ENCODE results near the gene DDX24.
"Not testable (repeated sequence)": the region's sequence is repeated elsewhere in the genome, so short reads cannot be mapped to it uniquely, and the experiment has no call there.

DDX24 gene

GRCh38 chr14:94077823-94078222 is 3.2 kb downstream of the DDX24 start:
- DNase-seq: no peak

DNA sequence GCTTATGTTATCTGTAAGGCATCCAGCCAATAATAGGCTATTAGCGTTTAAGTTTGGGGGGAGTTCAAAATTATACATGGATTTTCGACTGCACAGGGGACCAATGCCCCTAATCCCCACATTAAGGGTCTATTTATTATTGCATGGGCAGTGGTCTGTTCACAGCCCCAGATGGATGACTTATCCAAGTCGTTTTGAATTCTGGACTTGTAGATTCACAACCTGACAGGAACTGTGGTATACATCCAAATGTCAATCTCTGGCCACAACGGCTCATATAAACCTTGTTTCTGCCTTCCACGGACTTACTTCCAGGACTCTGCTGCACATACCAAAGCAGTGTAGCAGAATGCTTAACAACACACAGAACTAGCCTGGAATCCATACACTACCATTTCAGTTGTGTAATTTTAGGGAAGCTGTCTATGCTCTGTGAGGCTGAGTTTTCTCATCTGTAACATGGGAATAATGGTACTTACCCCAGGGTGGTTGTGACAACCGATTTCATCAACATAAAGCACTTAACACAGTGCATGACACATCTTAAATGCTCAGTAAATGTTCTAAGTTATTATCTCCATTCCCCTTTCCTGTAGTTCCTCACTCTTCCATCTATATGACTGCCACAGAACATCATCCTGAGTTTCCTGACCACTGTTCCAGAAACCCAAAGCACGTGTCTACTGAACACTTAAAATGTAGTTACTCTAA is 3.7 kb downstream of the DDX24 start:
- no peak for DNase-seq

DNA sequence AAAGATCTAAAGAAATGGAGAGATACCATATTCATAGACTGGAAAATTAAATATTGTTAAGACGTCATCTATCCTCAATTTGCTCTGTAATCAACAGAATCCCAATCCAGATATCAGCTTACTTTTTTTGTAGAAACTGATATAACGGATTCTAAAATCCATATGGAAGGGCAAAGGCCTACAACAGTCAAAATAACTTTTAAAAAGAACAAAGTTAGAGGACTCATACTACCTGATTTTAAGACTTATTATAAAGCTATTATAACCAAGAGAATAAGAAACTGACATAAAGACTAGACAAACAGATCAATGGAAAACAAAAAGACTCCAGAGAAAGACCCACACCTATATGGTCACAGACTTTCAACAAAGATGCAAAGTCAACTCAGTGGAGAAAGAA is 6.0 kb downstream of the DDX24 start:
- no peak for DNase-seq

DNA sequence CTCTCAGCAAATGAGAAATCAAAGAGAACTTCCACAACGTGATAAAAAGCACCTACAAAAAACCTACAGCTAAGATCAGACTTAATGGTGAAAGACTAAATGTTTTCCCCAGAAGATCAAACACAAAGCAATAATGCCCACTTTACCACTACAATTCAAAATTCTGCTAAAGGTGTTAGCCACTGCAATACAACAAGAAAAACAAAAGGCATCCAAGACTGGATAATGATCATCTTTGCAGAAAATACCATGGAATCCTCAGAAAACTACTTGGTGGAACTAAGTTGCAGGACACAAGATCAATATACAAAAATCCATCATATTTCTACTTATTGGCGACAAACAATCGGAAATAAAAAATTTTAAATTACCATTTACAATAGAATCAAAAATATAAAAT is 6.5 kb downstream of the DDX24 start:
- no peak for DNase-seq

GRCh38 chr14:94072076-94072475 is 8.9 kb downstream of the DDX24 start:
- DNase-seq: not testable (repeated sequence)

DNA sequence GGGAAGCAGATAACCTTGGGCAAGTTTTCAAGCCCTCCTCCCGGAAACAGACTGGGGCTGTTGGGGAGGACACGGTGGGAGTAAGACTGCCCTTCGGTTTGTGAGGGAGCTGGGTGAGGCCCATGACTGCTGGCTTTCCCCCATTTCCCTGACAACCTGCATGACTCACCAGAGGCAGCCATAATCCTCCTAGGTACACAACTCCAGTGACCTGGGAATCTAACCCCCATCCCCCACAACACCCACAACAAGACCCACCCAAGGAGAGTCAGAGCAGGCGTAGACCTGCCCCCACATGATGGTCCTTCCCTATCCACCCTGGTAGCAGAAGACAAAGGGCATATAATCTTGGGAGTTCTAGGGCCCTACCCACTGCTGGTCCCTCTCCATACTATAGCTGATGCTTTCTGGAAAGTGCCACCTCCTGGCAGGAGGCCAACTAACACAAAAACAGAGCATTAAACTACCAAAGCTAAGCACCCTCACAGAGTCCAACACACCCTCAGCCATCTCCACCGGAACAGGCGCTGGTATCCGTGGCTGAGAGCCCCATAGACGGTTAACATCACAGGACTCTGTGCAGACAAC is 14.8 kb downstream of the DDX24 start:
- no peak for DNase-seq

DNA sequence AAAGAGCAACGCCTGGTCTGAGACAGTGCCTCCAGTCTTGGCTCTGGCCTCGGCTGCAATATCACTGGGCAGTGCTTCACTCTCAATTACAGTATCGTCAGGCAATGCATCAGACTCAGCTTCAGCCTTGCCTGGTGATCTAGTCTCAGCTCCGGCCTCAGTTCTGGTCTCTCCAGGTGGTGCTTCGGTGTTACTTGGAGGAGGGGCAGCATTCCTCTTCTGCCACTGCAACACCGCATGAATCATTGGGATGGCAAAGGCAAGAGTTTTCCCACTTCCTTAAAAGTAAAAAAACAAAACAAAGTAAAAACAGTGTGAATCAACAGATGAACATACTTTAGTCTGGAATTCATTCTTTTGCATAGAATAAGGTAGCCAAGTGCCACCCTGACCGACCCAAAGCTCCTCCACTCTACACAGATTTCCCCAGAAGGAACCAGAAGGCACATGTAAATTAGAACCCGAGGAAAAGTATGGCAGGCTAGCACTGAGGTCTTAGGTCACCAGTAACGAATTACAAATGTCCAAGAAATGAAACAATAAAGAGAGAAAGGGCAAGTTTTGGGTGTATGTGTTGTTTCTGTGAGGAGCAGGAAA is 18.6 kb downstream of the DDX24 start:
- no peak for DNase-seq

DNA sequence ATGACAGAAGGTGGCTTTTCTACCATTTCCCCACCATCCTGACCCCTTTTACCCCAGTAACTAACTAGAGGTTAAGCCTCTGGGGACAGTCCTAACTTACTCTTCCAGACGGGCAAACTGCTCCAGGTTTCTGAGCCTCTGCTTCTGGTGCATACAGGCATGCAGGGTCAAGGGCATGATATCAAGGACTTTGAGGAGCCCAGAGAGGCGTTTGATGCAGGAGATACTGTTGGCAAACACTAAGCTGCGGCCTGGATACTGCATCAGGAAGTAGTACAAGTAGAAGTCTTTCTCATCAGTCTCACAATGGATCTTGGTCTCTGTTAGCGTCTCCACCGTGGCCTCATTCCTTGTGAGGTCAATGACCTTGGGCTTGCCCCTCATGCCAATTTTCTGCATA is 21.0 kb downstream of the DDX24 start:
- no peak for DNase-seq

- no peak for DNase-seq
Observed at GRCh38 chr14:94058674-94059138, 22.3 kb downstream of the DDX24 start.

GRCh38 chr14:94058128-94058673 is 22.8 kb downstream of the DDX24 start:
- DNase-seq: no peak

DNA sequence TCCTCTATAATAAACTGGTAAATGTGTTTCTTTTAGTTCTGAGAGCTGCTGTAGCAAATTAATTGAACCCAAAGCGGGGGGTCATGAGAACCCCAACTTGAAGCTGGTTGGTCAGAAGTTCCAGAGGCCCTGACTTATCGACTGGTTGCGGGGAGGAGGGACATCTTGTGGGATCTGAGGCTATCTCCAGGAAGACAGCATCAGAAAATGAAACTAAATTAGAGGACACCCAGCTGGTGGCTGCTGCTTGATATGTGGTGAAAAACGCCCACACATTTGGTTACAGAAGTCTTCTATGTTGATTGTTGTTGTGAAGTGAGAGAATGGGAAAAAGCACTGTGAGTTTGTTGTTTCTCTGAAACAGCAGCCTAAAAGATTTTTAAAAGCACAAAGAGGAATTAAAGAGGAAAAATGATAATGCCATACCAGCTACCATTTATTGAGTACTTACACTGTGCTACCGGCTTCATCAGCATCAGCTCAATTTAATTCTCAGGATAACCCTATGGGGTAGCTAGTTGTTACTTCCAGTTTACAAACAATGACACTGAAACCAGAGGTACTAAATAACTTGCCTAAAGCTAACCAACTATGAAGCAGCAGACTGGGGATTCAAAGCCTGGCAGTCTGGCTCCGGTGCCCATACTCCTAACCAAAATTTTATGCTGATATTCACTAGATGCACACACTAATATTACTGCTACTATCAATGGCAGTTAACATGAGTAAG is 24.3 kb downstream of the DDX24 start:
- DNase-seq: no peak

DNA sequence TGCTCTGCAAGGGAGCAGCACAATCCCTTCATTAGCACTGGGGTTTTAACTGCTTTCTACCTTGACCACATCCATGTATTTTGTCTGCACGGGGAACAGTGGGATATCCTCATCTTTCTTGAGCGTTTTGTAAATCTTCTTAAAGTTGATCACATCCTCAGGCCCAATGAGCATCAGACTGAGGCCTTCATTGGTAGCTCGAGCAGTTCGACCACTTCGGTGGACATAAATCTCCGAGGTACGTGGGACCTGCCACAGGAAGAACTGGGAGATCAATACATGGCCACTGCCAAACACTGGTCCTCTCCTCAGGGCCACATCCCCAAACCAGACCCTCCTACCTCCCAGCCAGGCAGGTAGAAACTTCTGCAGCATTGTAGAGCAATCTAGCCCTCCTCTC is 26.1 kb downstream of the DDX24 start:
- DNase-seq: no peak

DNA sequence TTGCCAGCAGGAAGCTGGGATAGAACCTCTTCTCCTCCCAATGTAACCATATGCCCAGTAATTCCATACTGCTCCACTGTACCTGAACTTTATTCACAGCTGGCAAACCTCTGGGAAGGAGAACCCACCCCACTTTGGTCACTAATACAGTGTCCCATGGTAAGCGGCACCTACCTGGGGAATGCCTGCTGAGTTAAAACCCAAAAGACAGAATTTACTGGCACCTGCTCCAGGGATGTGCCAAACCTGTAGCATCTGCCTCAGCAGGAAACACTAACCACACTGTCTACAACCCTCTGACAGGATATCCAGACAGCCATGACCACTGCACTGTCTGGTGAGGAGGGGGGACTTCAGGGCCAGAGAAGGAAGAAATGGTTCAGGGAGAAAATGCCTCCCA is 26.6 kb downstream of the DDX24 start:
- no peak for DNase-seq

- DNase-seq: no peak
Observed at GRCh38 chr14:94052662-94053061, 28.3 kb downstream of the DDX24 start.

DNA sequence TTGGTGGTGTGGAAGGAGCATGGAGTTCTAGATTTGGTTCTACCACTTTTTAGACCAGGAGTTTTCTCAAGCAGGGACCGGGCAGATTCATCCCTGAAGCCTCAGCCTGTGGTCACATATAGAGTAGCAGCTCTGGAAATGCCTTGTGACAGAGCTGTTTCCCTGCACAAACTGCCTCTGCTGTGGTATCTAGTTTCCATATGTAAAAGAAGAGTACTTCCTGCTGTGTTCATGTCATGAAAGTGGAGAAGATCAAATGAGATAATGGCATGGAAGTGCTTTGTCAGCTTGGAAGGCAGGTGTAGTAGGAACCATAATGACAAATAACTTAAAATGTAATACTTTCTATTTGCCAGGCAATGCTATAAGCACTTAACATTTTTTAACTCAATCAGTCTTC is 28.8 kb downstream of the DDX24 start:
- no peak for DNase-seq

DNA sequence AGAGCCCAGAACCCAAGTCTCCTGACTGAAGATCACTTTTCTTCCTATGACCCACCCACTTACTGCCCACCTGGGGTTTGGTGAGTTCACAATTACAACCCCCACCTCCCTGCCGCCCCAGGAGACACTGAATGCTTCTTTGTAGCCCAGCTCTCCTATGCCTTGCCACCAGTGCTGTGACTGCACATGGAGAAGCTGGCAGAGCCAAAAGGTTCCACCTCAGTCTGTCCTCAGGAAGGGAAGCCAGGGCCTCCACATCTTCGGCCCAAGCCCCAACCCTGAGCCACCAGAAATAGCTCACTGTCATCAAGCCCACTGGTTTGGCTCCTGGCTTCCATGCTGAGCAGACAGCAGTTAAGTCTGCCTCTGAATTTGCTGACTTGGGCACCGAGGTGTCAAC is 29.2 kb downstream of the DDX24 start:
- no peak for DNase-seq

DNA sequence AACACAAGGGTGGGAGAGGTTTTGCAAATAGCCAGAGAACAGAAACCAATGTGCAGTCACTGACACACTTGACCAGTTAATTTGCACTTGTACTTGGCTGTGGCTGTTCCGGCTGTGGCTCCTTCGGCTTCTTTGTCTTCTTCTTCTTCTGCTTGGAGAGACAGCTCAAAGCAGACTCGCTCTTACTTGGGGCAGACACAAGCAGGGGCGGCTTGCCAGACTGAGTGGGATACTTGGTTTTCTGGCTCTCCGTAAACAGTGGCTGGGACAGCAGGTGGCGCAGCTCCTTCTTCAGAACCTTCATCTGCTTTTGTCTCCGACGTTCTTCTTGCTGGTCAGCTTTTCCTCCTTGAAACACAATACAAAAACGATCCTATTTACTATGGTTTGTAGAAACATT is 29.9 kb downstream of the DDX24 start:
- DNase-seq: no peak

DNA sequence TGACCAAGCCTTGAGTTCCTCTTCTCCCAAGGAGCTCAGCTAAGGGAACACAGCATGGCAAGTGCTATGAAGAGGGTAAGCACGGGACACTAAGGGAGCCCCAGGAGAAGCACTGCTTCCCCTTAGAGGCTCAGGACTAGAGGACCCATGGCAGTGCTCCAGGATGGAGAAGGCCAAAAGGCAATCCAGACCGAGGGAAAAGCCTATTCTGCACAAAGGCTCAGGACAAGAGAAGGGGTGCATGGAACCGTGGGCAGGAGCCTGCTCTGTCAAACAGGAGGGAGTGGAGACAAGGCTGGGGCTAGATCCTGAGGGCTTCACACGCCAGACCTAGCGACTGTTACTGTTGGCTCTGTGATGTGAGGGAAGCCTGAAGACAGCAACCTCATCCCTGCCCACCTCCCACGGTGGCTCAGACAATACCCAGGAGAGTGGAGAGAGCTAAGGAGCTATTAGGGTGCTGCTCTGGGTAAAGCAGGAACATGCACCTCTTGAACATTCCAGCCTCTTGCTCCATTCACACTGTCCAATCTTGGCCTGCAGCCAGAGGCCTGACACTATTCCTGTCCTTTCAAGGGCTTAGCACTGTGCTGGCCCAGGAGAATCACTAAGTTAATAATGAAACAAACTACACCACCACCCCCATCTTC is 30.6 kb downstream of the DDX24 start:
- no peak for DNase-seq

GRCh38 chr14:94049625-94050023 is 31.4 kb downstream of the DDX24 start:
- no peak for DNase-seq

DNA sequence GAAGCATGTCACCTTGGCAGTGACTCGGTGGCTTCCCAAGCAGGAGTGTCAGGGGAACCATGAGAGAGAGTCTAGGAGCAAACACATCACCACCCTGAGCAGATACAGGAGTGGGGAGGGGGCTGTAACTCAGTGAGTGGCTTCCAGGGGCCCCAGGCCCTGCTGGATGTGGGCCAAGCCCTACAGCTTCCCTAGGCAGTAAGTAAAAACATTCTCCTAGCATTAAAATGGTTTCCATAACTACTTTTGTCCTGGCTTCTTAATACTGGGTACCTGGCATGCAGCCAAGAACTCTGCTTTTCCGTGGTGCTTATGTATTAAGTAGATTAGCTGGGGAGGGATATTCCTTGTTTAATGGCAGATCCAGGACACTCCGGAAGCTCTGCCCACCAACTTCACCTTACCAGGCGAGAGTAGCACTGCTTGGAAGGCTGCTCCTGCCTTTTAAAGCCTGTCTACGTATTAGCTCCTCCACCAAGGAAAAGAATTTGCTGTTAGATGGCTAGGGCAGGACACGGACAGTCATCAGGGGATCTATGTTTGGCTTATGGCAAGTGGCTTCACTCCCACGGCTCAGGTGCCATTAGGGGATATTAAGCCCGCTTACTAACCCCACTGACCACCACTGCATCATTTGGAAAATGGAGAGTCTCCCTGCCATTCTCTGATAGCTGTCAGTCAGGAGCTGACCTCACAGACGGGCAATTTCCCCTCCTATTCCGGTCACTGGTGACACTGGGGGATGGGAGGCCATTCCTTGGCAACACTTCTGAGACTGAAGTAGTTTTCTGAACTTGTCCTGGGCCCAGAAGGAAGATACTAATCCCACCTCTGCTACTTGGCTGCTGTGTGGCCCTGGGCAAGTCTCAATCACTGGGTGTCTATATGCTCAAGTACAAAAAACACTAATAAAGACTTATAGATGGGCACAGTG is 32.0 kb downstream of the DDX24 start:
- no peak for DNase-seq

DNA sequence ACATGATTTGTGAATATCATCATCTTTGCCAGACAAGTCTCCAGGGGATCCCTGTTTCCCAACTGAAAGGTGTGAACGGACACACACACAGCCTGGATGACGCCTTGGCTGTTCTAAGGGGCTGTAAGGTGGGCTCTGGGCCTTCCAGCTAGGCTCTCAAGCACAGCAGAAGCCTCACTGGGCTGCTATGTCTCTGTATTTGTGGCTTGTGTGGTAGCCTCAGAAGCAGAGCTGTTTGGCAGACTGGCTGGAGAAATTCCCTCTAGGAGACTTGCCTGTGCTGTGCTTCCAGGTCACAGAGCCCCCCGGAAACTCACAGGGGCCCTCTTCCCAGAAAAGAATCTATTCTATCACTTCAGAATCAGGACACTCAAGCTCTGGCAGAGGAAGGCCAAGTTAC is 33.4 kb downstream of the DDX24 start:
- no peak for DNase-seq

Data from effector CD8-positive, alpha-beta T cell (primary cell).